ENCODE data around the gene CRYZ. TPM values are rescaled to one million over a fixed set of nuclear protein-coding genes. Genes with fewer than 3 reads are reported as not detected.

CRYZ gene
- polyA plus RNA-seq, 1 of the 3 experiments (the other 2 are of a cell fraction): 57.2 TPM

DNA sequence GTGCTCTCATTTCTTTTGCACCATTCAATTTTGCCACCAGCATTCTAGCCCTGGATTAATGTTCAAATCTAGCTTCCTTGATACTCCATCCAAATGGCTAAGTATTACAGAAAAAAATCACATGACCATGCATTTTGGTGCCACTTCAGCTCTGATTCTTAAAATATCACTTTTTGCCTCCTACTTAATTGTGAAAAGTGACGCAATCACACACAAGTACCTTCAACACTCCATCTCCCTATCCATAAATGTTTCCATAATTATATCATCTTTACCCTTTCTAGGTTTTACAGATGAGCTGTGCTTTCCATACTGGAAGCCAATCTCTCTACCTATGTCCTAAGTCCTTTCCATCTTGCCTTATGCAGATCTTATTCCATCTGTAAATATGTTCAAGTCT is 16.0 kb downstream of the CRYZ start:
- Histone ChIP-seq H3K27me3 (ENCODE audit: insufficient read depth) (no peaks in the 10 kb centered on the region), H3K79me2 (ENCODE audit: insufficient read depth) (no peaks in the 10 kb centered on the region), H3K27ac (ENCODE audit: low read depth in 2 of 2, low read length in 1 of 2) (no peak overlapping the region), H3K9me3 (no peaks in the 10 kb centered on the region), H2AFZ (ENCODE audit: low read depth) (no peak overlapping the region), H3K4me2 (no peak overlapping the region), H3K36me3 (replicated peaks in 1 of 2; ENCODE audit: control insufficient read depth in 1 of 2, insufficient read depth in 2 of 2, low read length in 1 of 2) (peaks cover 49 to 57% of the 10 kb centered on the region in 2 experiments), H3K9ac (no peak overlapping the region), H3K9me2 (no peaks in the 10 kb centered on the region), H3K4me1 (ENCODE audit: control insufficient read depth in 1 of 2, insufficient read depth in 2 of 2, low read depth in 1 of 2, low read length in 1 of 2) (no peaks in the 10 kb centered on the region; a peak in 1 of 4 replicates), H3F3A (replicated peaks; ENCODE audit: insufficient read depth) (peaks cover 3% of the 10 kb centered on the region), H3K4me3 (ENCODE audit: low read depth in 2 of 2, low read length in 1 of 2) (no peak overlapping the region), H4K20me1 (ENCODE audit: insufficient read depth) (no peaks in the 10 kb centered on the region)
- TF ChIP-seq NRF1 (IDR thresholded peaks at IDR 0.05; ENCODE audit: low read depth, low read length): no peak
- TF ChIP-seq FOXM1 (IDR thresholded peaks at IDR 0.05; ENCODE audit: low read depth): no peak
- TF ChIP-seq EP300 (IDR thresholded peaks at IDR 0.05; ENCODE audit: borderline replicate concordance in 1 of 2, low read depth in 1 of 2, low read length in 1 of 2): no peak
- TF ChIP-seq CHD2 (IDR thresholded peaks at IDR 0.05; ENCODE audit: low read length, partially characterized antibody): no peak
- no peak for TF ChIP-seq FOXJ3 (CRISPR knock-in tag; IDR thresholded peaks at IDR 0.05)
- TF ChIP-seq EZH2phosphoT487 (IDR thresholded peaks at IDR 0.05; ENCODE audit: borderline replicate concordance, low read depth): no peak
- no peak for TF ChIP-seq TAF1 (IDR thresholded peaks at IDR 0.05; ENCODE audit: borderline replicate concordance, low read depth, low read length)
- TF ChIP-seq RAD21 (IDR thresholded peaks at IDR 0.05; ENCODE audit: low read length): no peak
- no peak for TF ChIP-seq SMC3 (IDR thresholded peaks at IDR 0.05; ENCODE audit: low read depth, low read length)
- CTCF ChIA-PET: interaction anchor here (1.0 kb wide), 1 partner anchor 17 kb away, joined by 4 read pairs; no protein-coding TSS in a partner anchor
- no peak for DNase-seq
- POLR2A ChIA-PET: no interaction called here
- WGBS (ENCODE audit: low lambda C conversion rate): 94% methylated on average over 1 of the region's 1 CpG

- Histone ChIP-seq H3K4me1 (ENCODE audit: control insufficient read depth in 1 of 2, insufficient read depth in 2 of 2, low read depth in 1 of 2, low read length in 1 of 2) (no peaks in the 10 kb centered on the region; a peak in 1 of 4 replicates), H3K4me2 (no peak overlapping the region), H3K9ac (no peak overlapping the region), H3K27ac (ENCODE audit: low read depth in 2 of 2, low read length in 1 of 2) (no peak overlapping the region), H3K9me3 (no peaks in the 10 kb centered on the region), H2AFZ (ENCODE audit: low read depth) (no peak overlapping the region), H3K9me2 (no peaks in the 10 kb centered on the region), H4K20me1 (ENCODE audit: insufficient read depth) (no peaks in the 10 kb centered on the region), H3K27me3 (ENCODE audit: insufficient read depth) (no peaks in the 10 kb centered on the region), H3K4me3 (ENCODE audit: low read depth in 2 of 2, low read length in 1 of 2) (no peak overlapping the region), H3K36me3 (replicated peaks in 1 of 2; ENCODE audit: control insufficient read depth in 1 of 2, insufficient read depth in 2 of 2, low read length in 1 of 2) (peaks cover 46 to 48% of the 10 kb centered on the region in 2 experiments), H3F3A (replicated peaks; ENCODE audit: insufficient read depth) (peaks cover 3% of the 10 kb centered on the region), H3K79me2 (ENCODE audit: insufficient read depth) (no peaks in the 10 kb centered on the region)
- no peak for DNase-seq
- 65% methylated on average over 6 of the region's 6 CpGs for WGBS (ENCODE audit: low lambda C conversion rate)
- CTCF ChIA-PET: no interaction called here
- POLR2A ChIA-PET: no interaction called here
- TF ChIP-seq TAF1 (IDR thresholded peaks at IDR 0.05; ENCODE audit: borderline replicate concordance, low read depth, low read length) (no peak), RFX5 (IDR thresholded peaks at IDR 0.05; ENCODE audit: low read length) (no peak), NRF1 (IDR thresholded peaks at IDR 0.05; ENCODE audit: low read depth, low read length) (no peak), TCF12 (IDR thresholded peaks at IDR 0.05) (no peak), POLR2AphosphoS5 (IDR thresholded peaks at IDR 0.05; ENCODE audit: low read depth, low read length) (no peak)
- TF ChIP-seq, protein P1, sequence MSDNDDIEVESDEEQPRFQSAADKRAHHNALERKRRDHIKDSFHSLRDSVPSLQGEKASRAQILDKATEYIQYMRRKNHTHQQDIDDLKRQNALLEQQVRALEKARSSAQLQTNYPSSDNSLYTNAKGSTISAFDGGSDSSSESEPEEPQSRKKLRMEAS (IDR thresholded peaks at IDR 0.05; ENCODE audit: low read depth): no peak
Measured at GRCh38 chr1:74715806-74716205, 17.0 kb downstream of the CRYZ start.

DNA sequence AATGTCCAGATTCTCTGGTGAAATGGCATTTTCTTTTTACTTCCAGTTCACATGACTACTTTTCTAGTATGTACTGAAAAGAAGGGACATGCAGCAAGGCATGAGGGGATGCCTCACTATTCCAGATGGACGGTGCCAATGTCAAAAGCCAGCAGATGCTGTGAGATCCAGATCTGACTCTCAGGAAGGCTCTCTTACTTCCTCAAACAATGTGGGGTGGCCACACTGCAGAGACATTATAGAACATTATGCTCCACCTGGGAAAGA is 17.7 kb downstream of the CRYZ start:
- Histone ChIP-seq H3K4me3 (ENCODE audit: low read depth in 2 of 2, low read length in 1 of 2) (no peak overlapping the region), H3K4me2 (no peak overlapping the region), H3K27ac (ENCODE audit: low read depth in 2 of 2, low read length in 1 of 2) (no peak overlapping the region), H3K4me1 (ENCODE audit: control insufficient read depth in 1 of 2, insufficient read depth in 2 of 2, low read depth in 1 of 2, low read length in 1 of 2) (no peaks in the 10 kb centered on the region; a peak in 1 of 4 replicates), H4K20me1 (ENCODE audit: insufficient read depth) (no peaks in the 10 kb centered on the region), H3K79me2 (ENCODE audit: insufficient read depth) (no peaks in the 10 kb centered on the region), H2AFZ (ENCODE audit: low read depth) (no peak overlapping the region), H3K36me3 (replicated peaks in 1 of 2; ENCODE audit: control insufficient read depth in 1 of 2, insufficient read depth in 2 of 2, low read length in 1 of 2) (peaks cover 46 to 47% of the 10 kb centered on the region in 2 experiments), H3K27me3 (ENCODE audit: insufficient read depth) (no peaks in the 10 kb centered on the region), H3F3A (replicated peaks; ENCODE audit: insufficient read depth) (peaks cover 3% of the 10 kb centered on the region), H3K9me3 (no peaks in the 10 kb centered on the region), H3K9me2 (no peaks in the 10 kb centered on the region), H3K9ac (no peak overlapping the region)
- no peak for TF ChIP-seq TCF12 (IDR thresholded peaks at IDR 0.05)
- ChIA-PET POLR2A (no interaction called here), CTCF (interaction anchor here (1.0 to 1.2 kb wide), 2 partner anchors 14 to 19 kb away, joined by 3 to 4 read pairs; no protein-coding TSS in a partner anchor)
- WGBS (ENCODE audit: low lambda C conversion rate): 100% methylated on average over 1 of the region's 1 CpG
- no peak for DNase-seq
